ENCODE results near the gene MAL.
"Not testable (repeated sequence)": the region's sequence is repeated elsewhere in the genome, so short reads cannot be mapped to it uniquely, and the experiment has no call there.

Gene MAL

GRCh38 chr2:95062242-95063085, 37.0 kb downstream of the MAL start:
- DNase-seq (ENCODE audit: low read depth): no peak

- no peak for DNase-seq (ENCODE audit: low read depth)
Observed at GRCh38 chr2:95063086-95063958, 37.8 kb downstream of the MAL start.

- DNase-seq (ENCODE audit: low read depth): no peak
Observed at GRCh38 chr2:95068256-95068655, 42.7 kb downstream of the MAL start.

GRCh38 chr2:95069465-95069864, 44.0 kb downstream of the MAL start:
- DNase-seq (ENCODE audit: low read depth): no peak

GRCh38 chr2:95071856-95072255, 46.3 kb downstream of the MAL start:
- DNase-seq (ENCODE audit: low read depth): no peak

- DNase-seq (ENCODE audit: low read depth): no peak
Observed at GRCh38 chr2:95072424-95072823, 46.9 kb downstream of the MAL start.

- DNase-seq (ENCODE audit: low read depth): no peak
Observed at GRCh38 chr2:95073856-95074662, 48.6 kb downstream of the MAL start.

- DNase-seq (ENCODE audit: low read depth): no peak
Observed at GRCh38 chr2:95074663-95075439, 49.3 kb downstream of the MAL start.

- DNase-seq (ENCODE audit: low read depth): no peak
Observed at GRCh38 chr2:95075440-95076132, 50.1 kb downstream of the MAL start.

GRCh38 chr2:95076705-95077529, 51.4 kb downstream of the MAL start:
- DNase-seq (ENCODE audit: low read depth): peak; percentile 10

GRCh38 chr2:95077530-95077825, 52.0 kb downstream of the MAL start:
- DNase-seq (ENCODE audit: low read depth): no peak

GRCh38 chr2:95077861-95078603, 52.5 kb downstream of the MAL start:
- DNase-seq (ENCODE audit: low read depth): no peak

GRCh38 chr2:95079199-95079683, 53.7 kb downstream of the MAL start:
- DNase-seq (ENCODE audit: low read depth): no peak

GRCh38 chr2:95082477-95082876, 57.0 kb downstream of the MAL start:
- no peak for DNase-seq (ENCODE audit: low read depth)

- DNase-seq (ENCODE audit: low read depth): no peak
Observed at GRCh38 chr2:95086017-95086416, 60.5 kb downstream of the MAL start.

- no peak for DNase-seq (ENCODE audit: low read depth)
Observed at GRCh38 chr2:95087379-95087778, 61.9 kb downstream of the MAL start.

GRCh38 chr2:95091885-95092555, 66.5 kb downstream of the MAL start:
- no peak for DNase-seq (ENCODE audit: low read depth)

GRCh38 chr2:95098273-95098672, 72.8 kb downstream of the MAL start:
- not testable (repeated sequence) for DNase-seq (ENCODE audit: low read depth)

- no peak for DNase-seq (ENCODE audit: low read depth)
Observed at GRCh38 chr2:95099910-95100309, 74.4 kb downstream of the MAL start.

Measured in fibroblast of the conjunctiva (primary cell).